Tibial nerve (tissue), 4 donors: ENCODE measurements around the gene LBX2.

ENCODE experiments used
- EP300 ChIP-seq, 2 donors: sonication (generic); formaldehyde crosslinking; IDR thresholded peaks; one replicate each; pipeline ENCODE4 v1.6.1; 2017; ENCODE audit warnings: antibody characterized with exemption in 2 of 2, mild to moderate bottlenecking in 1 of 2
- POLR2A ChIP-seq, 2 donors: fragments of 450-650 bp; IDR thresholded peaks; one replicate each; pipeline ENCODE4 v1.6.1; 2017; ENCODE audit warnings: antibody characterized with exemption in 2 of 2, mild to moderate bottlenecking in 2 of 2, moderate library complexity in 2 of 2
- TF ChIP-seq, protein P1 (sequence below), 5 experiments: fragments of 200-600 bp in 3 of 5; fragments of 450-650 bp in 2 of 5; sonication (generic) in 3 of 5; IDR thresholded peaks; one replicate each; pipeline ENCODE4 v1.5.1; 2016 to 2019; ENCODE audit warnings: antibody characterized with exemption in 5 of 5, mild to moderate bottlenecking in 3 of 5, moderate library complexity in 2 of 5

DNA sequence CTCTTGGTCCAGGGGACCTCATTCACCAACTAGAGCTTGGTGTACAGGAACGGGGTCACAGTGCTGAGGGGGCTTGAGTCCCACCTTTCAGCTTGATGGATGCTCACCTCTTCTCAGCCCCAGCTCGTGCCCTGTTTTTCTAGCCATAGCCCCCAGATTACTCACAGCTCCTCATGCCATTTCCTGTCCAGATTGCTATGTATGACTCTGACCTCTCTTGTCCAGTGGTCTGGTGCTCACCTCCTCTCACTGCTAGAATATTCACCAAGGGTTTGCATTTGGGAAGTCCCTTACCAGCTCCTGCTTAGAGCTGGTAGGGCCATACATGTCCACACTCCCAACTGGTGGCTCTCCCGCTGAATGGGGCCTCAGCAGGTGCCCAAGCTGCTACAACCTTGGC is 5.9 kb downstream of the LBX2 start:
- TF ChIP-seq POLR2A (IDR thresholded peaks at IDR 0.05) (no peak), EP300 (IDR thresholded peaks at IDR 0.05) (no peak)
- TF ChIP-seq, protein P1, sequence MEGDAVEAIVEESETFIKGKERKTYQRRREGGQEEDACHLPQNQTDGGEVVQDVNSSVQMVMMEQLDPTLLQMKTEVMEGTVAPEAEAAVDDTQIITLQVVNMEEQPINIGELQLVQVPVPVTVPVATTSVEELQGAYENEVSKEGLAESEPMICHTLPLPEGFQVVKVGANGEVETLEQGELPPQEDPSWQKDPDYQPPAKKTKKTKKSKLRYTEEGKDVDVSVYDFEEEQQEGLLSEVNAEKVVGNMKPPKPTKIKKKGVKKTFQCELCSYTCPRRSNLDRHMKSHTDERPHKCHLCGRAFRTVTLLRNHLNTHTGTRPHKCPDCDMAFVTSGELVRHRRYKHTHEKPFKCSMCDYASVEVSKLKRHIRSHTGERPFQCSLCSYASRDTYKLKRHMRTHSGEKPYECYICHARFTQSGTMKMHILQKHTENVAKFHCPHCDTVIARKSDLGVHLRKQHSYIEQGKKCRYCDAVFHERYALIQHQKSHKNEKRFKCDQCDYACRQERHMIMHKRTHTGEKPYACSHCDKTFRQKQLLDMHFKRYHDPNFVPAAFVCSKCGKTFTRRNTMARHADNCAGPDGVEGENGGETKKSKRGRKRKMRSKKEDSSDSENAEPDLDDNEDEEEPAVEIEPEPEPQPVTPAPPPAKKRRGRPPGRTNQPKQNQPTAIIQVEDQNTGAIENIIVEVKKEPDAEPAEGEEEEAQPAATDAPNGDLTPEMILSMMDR (IDR thresholded peaks at IDR 0.05), result no peak
